Measurements from ENCODE around the gene SFT2D2. TPM values are rescaled to one million over a fixed set of nuclear protein-coding genes. Genes with fewer than 3 reads are reported as not detected.
"Not testable (repeated sequence)": the region's sequence is repeated elsewhere in the genome, so short reads cannot be mapped to it uniquely, and the experiment has no call there.

Gene SFT2D2
- total RNA-seq, 5 donors from 2014 or later (not counting 1 experiment from before 2014, with no cell fraction given) = 51.6 to 63.1 (median 55.6) TPM

DNA sequence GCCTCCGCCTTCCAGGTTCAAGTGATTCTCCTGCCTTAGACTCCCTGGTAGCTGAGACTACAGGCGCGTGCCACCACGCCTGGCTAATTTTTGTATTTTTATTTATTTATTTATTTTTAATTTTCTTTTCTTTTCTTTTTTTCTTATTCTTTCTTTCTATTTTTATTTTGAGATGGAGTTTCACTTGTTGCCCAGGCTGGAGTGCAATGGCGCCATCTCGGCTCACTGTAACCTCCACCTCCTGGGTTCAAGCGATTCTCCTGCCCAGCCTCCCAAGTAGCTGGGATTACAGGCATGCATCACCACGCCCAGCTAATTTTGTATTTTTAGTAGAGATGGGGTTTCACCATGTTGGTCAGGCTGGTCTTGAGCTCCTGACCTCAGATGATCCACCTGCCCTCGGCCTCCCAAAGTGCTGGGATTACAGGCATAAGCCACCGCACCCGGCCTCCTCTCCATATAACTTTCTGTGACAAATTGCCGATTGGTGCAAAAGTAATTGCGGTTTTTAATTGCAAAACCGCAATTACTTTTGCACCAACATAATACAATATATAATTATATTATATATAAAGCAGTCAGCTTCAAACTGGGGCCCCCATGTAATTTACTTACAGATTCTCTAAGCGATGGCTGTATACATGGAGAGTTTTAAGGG lies 44.6 kb upstream of the SFT2D2 start:
- WGBS (ENCODE audit: insufficient coverage) = no CpG with 5 or more reads among the region's 15 CpGs
- H3K9me3 Mint-ChIP-seq; H3K27ac ChIP-seq (ENCODE audit: low read length); CTCF ChIA-PET; H3K9me3 ChIP-seq; H3K4me3 ChIP-seq (ENCODE audit: control insufficient read depth in 1 of 2, extremely low read depth in 1 of 2, low read length in 1 of 2); DNase-seq; H3K27ac Mint-ChIP-seq; ATAC-seq (replicated peaks in 1 of 4); POLR2A ChIA-PET; H3K27me3 Mint-ChIP-seq; H3K27me3 ChIP-seq (replicated peaks in 1 of 2; ENCODE audit: control insufficient read depth in 2 of 2, extremely low read depth in 1 of 2, insufficient read depth in 2 of 2, low read length in 1 of 2): not testable (repeated sequence)
- Mint-ChIP-seq H3K4me1 (peaks cover 15 to 24% (median 19%) of the 10 kb centered on the region in 3 donors), H3K4me3 (peak overlapping the region in 1 of 3 donors; percentile 33), H3K36me3 (peaks cover 11% of the 10 kb centered on the region)
- Histone ChIP-seq H3K36me3 (ENCODE audit: control insufficient read depth in 2 of 2, extremely low read depth in 1 of 2, insufficient read depth in 1 of 2, low read length in 1 of 2) (peaks cover 0 to 10% of the 10 kb centered on the region in 2 donors), H3K4me1 (ENCODE audit: control insufficient read depth in 1 of 2, extremely low read depth in 1 of 2, insufficient read depth in 2 of 2, low read length in 2 of 2) (peaks cover 10 to 24% of the 10 kb centered on the region in 2 experiments)

- H3K9me3 Mint-ChIP-seq = no peaks in the 10 kb centered on the region
- no peak overlapping the region for H3K27ac Mint-ChIP-seq
- Histone ChIP-seq H3K27ac (ENCODE audit: low read length) (no peak overlapping the region), H3K9me3 (no peaks in the 10 kb centered on the region), H3K4me1 (ENCODE audit: control insufficient read depth in 1 of 2, extremely low read depth in 1 of 2, insufficient read depth in 2 of 2, low read length in 2 of 2) (no peaks in the 10 kb centered on the region), H3K36me3 (ENCODE audit: control insufficient read depth in 2 of 2, extremely low read depth in 1 of 2, insufficient read depth in 1 of 2, low read length in 1 of 2) (peaks cover 16 to 53% of the 10 kb centered on the region in 2 donors), H3K4me3 (ENCODE audit: control insufficient read depth in 1 of 2, extremely low read depth in 1 of 2, low read length in 1 of 2) (no peak overlapping the region), H3K27me3 (replicated peaks in 1 of 2; ENCODE audit: control insufficient read depth in 2 of 2, extremely low read depth in 1 of 2, insufficient read depth in 2 of 2, low read length in 1 of 2) (no peaks in the 10 kb centered on the region)
- H3K4me1 Mint-ChIP-seq = peaks cover 16 to 31% (median 21%) of the 10 kb centered on the region in 3 donors
- no peaks in the 10 kb centered on the region for H3K27me3 Mint-ChIP-seq
- no peak overlapping the region for H3K4me3 Mint-ChIP-seq
- H3K36me3 Mint-ChIP-seq = peaks cover 41% of the 10 kb centered on the region
- ATAC-seq (replicated peaks in 1 of 4) (no peak), DNase-seq (no peak)
- CTCF ChIA-PET = no interaction called here
- POLR2A ChIA-PET = no interaction called here
These were observed 38.6 kb upstream of the SFT2D2 start for GRCh38 chr1:168187177-168187576.

DNA sequence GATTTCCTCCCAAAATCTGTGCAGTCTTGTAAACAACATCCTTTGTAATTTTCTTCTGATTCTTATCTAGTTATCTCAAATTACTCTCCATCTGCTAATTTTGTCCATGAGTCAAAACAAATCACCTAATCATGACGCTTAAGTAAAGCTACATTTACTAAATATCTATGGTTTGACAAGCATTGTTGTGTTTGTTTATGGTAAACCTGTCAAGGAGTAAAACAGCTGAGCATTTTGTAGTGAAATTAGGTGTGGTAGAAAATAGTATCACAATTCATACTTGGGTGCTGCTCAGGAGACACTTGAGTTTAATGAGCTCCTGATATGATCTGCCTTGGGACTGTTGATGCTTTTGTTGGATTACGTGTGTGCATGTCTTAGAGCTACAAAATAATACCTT lies 35.4 kb upstream of the SFT2D2 start:
- Mint-ChIP-seq H3K4me1 (peaks cover 8 to 15% (median 8%) of the 10 kb centered on the region in 3 donors), H3K27ac (no peak overlapping the region), H3K4me3 (no peak overlapping the region), H3K36me3 (peaks cover 49% of the 10 kb centered on the region), H3K9me3 (no peaks in the 10 kb centered on the region), H3K27me3 (no peaks in the 10 kb centered on the region)
- ATAC-seq (replicated peaks in 1 of 4) (no peak), DNase-seq (no peak)
- CTCF ChIA-PET = interaction anchor here in 1 of 2 donors (0.6 kb wide), 1 partner anchor 566 kb away, joined by 5 read pairs; no protein-coding TSS in a partner anchor
- WGBS (ENCODE audit: insufficient coverage) = no CpG with 5 or more reads among the region's 2 CpGs
- H3K4me1 ChIP-seq (ENCODE audit: control insufficient read depth in 1 of 2, extremely low read depth in 1 of 2, insufficient read depth in 2 of 2, low read length in 2 of 2) = no peaks in the 10 kb centered on the region
- no peaks in the 10 kb centered on the region for H3K9me3 ChIP-seq
- no peaks in the 10 kb centered on the region for H3K27me3 ChIP-seq (replicated peaks in 1 of 2; ENCODE audit: control insufficient read depth in 2 of 2, extremely low read depth in 1 of 2, insufficient read depth in 2 of 2, low read length in 1 of 2)
- no peak overlapping the region for H3K4me3 ChIP-seq (ENCODE audit: control insufficient read depth in 1 of 2, extremely low read depth in 1 of 2, low read length in 1 of 2)
- POLR2A ChIA-PET = no interaction called here
- H3K27ac ChIP-seq (ENCODE audit: low read length) = no peak overlapping the region
- H3K36me3 ChIP-seq (ENCODE audit: control insufficient read depth in 2 of 2, extremely low read depth in 1 of 2, insufficient read depth in 1 of 2, low read length in 1 of 2) = peaks cover 16 to 59% of the 10 kb centered on the region in 2 donors

DNA sequence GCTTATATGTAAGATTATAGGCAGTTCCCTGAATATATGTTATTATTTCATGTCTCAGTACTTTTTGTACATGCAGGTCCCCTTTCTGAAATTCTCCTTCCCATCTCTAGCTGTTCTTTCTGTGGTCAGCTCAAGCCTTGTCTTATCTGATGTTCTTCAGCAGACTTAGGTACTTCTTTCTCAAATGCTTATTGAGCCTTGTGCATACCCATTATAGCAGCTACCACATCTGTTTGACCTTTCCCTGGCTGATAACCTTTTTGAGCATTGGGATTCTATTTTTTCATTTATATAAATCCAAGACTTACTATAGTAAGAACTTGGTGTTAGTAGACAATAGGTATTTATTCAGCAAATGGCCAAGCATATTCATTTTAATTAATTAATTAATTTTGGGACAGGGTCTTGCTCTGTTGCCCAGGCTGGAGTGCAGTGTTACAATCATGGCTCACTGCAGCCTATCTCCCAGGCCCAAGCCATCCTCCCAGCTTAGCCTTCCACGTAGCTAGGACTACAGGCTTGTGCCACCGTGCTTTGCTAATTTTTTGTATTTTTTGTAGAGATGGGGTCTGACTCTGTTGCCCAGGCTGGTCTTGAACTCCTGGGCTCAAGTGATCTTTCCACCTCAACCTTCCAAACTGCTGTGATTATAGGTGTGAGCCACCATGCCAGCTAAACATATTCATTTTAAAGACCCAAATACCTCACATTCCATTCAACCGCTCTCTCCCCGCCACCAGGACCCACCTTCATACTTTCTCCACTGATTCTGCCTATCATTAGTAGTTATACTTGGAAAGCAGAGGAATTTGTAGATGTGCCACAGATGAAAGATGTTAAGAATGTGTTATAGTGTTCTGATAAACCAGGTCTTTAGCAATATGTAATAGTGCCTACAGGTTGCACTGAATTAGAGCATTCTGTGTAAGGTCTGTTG lies 30.3 kb upstream of the SFT2D2 start:
- POLR2A ChIA-PET = no interaction called here
- Histone ChIP-seq H3K4me1 (ENCODE audit: control insufficient read depth in 1 of 2, extremely low read depth in 1 of 2, insufficient read depth in 2 of 2, low read length in 2 of 2) (no peaks in the 10 kb centered on the region), H3K27ac (ENCODE audit: low read length) (no peak overlapping the region), H3K9me3 (no peaks in the 10 kb centered on the region), H3K27me3 (replicated peaks in 1 of 2; ENCODE audit: control insufficient read depth in 2 of 2, extremely low read depth in 1 of 2, insufficient read depth in 2 of 2, low read length in 1 of 2) (no peaks in the 10 kb centered on the region), H3K4me3 (ENCODE audit: control insufficient read depth in 1 of 2, extremely low read depth in 1 of 2, low read length in 1 of 2) (no peak overlapping the region), H3K36me3 (ENCODE audit: control insufficient read depth in 2 of 2, extremely low read depth in 1 of 2, insufficient read depth in 1 of 2, low read length in 1 of 2) (peaks cover 7 to 57% of the 10 kb centered on the region in 2 donors)
- Mint-ChIP-seq H3K27me3 (no peaks in the 10 kb centered on the region), H3K27ac (no peak overlapping the region), H3K4me1 (peaks cover 0 to 5% (median 1%) of the 10 kb centered on the region in 3 donors), H3K36me3 (peaks cover 58% of the 10 kb centered on the region), H3K9me3 (no peaks in the 10 kb centered on the region), H3K4me3 (no peak overlapping the region)
- no peak for DNase-seq
- CTCF ChIA-PET = no interaction called here
- ATAC-seq (replicated peaks in 1 of 4) = no peak
- WGBS (ENCODE audit: insufficient coverage) = no CpG with 5 or more reads among the region's 4 CpGs

- WGBS (ENCODE audit: insufficient coverage) = no CpG with 5 or more reads among the region's 3 CpGs
- H3K36me3 ChIP-seq (ENCODE audit: control insufficient read depth in 2 of 2, extremely low read depth in 1 of 2, insufficient read depth in 1 of 2, low read length in 1 of 2) = peaks cover 2 to 45% of the 10 kb centered on the region in 2 donors
- POLR2A ChIA-PET = no interaction called here
These were observed 26.7 kb upstream of the SFT2D2 start for GRCh38 chr1:168199056-168199455.

GRCh38 chr1:168202941-168203654 lies 22.7 kb upstream of the SFT2D2 start:
- H3K27ac ChIP-seq (ENCODE audit: low read length) = no peak overlapping the region
- peaks cover 54% of the 10 kb centered on the region for H3K36me3 Mint-ChIP-seq
- peaks cover 0 to 27% of the 10 kb centered on the region in 2 donors for H3K36me3 ChIP-seq (ENCODE audit: control insufficient read depth in 2 of 2, extremely low read depth in 1 of 2, insufficient read depth in 1 of 2, low read length in 1 of 2)
- ChIA-PET CTCF (no interaction called here), POLR2A (no interaction called here)
- H3K27me3 ChIP-seq (replicated peaks in 1 of 2; ENCODE audit: control insufficient read depth in 2 of 2, extremely low read depth in 1 of 2, insufficient read depth in 2 of 2, low read length in 1 of 2) = no peaks in the 10 kb centered on the region
- H3K27me3 Mint-ChIP-seq = no peaks in the 10 kb centered on the region
- H3K27ac Mint-ChIP-seq = no peak overlapping the region
- H3K4me1 Mint-ChIP-seq = no peaks in the 10 kb centered on the region
- ATAC-seq (replicated peaks in 1 of 4) = no peak
- DNase-seq = no peak
- no peaks in the 10 kb centered on the region for H3K9me3 ChIP-seq
- no peaks in the 10 kb centered on the region for H3K4me1 ChIP-seq (ENCODE audit: control insufficient read depth in 1 of 2, extremely low read depth in 1 of 2, insufficient read depth in 2 of 2, low read length in 2 of 2)
- H3K4me3 Mint-ChIP-seq = no peak overlapping the region
- no peak overlapping the region for H3K4me3 ChIP-seq (ENCODE audit: control insufficient read depth in 1 of 2, extremely low read depth in 1 of 2, low read length in 1 of 2)
- H3K9me3 Mint-ChIP-seq = peaks cover 0 to 6% (median 0%) of the 10 kb centered on the region in 3 donors
- no CpG with 5 or more reads among the region's 1 CpG for WGBS (ENCODE audit: insufficient coverage)

More at GRCh38 chr1:168199056-168199455, 26.7 kb upstream of the SFT2D2 start:
- Mint-ChIP-seq H3K36me3 (peaks cover 65% of the 10 kb centered on the region), H3K4me1 (peaks cover 0 to 1% (median 0%) of the 10 kb centered on the region in 3 donors), H3K4me3 (no peak overlapping the region), H3K9me3 (no peaks in the 10 kb centered on the region), H3K27ac (no peak overlapping the region), H3K27me3 (no peaks in the 10 kb centered on the region)
- CTCF ChIA-PET = no interaction called here
- no peak overlapping the region for H3K27ac ChIP-seq (ENCODE audit: low read length)
- no peaks in the 10 kb centered on the region for H3K27me3 ChIP-seq (replicated peaks in 1 of 2; ENCODE audit: control insufficient read depth in 2 of 2, extremely low read depth in 1 of 2, insufficient read depth in 2 of 2, low read length in 1 of 2)
- DNase-seq (no peak), ATAC-seq (replicated peaks in 1 of 4) (no peak)
- no peak overlapping the region for H3K4me3 ChIP-seq (ENCODE audit: control insufficient read depth in 1 of 2, extremely low read depth in 1 of 2, low read length in 1 of 2)
- H3K4me1 ChIP-seq (ENCODE audit: control insufficient read depth in 1 of 2, extremely low read depth in 1 of 2, insufficient read depth in 2 of 2, low read length in 2 of 2) = no peaks in the 10 kb centered on the region
- H3K9me3 ChIP-seq = no peaks in the 10 kb centered on the region
